ENCODE data around the gene FAM78A. TPM values are rescaled to one million over a fixed set of nuclear protein-coding genes. Genes with fewer than 3 reads are reported as not detected.

The FAM78A gene
- total and polyA plus RNA-seq, 2 of the 8 experiments (the other 6 are each of a cell fraction or from before 2014, with no cell fraction given), result 3.1 TPM

DNA sequence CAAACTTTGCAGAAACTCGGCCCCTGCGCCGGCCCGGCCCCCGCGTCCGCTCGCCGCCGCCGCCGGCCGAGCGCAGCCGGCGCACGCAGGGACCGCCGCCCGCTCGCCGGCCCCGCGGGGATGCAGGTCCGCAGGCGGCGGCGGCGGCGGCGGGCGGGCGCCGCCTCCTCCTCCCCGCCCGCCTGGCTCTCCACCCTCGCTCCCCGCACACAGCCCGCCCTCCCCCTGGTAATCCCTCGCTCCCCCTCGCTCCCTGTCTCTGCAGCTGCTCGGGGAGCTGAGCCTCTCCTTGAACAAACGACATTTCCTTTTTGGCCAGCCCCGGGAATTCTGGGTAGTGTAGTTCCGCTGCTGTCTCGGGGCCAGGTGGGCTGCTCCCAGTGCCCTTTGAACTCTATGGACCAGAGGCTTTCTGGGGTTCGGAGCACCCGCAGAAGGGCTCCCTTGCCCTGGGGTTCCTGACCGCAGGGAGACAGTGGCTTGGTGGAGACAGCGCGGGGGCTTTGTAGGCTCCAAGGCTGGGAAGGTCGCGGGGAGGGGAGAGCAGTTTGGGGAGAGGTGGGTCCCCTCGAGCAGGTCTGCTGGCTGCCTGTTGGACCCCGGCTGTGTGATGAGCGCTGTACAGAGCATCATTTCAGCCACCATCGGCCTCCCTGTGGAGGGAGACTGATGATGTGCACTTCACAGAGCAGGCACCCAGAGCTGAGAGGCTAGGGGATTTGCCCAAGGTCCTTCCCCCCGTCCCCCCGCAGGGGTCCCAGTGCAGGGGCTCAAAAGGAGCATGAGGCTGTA is 1.8 kb upstream of the FAM78A start (continued):
- TF ChIP-seq CBX5 (IDR thresholded peaks at IDR 0.05; ENCODE audit: low read depth, low read length) (no peak), TAF7 (optimal IDR thresholded peaks at IDR 0.05; ENCODE audit: borderline replicate concordance, low read depth, low read length) (no peak), SRF (IDR thresholded peaks at IDR 0.05; ENCODE audit: low read depth, low read length) (no peak), BCL11A (IDR thresholded peaks at IDR 0.05; ENCODE audit: low read depth in 2 of 2, low read length in 2 of 2) (no peak), BACH1 (IDR thresholded peaks at IDR 0.05; ENCODE audit: low read length) (no peak), RXRA (IDR thresholded peaks at IDR 0.05; ENCODE audit: insufficient read depth, low read depth, low read length) (no peak), CTBP2 (IDR thresholded peaks at IDR 0.05; ENCODE audit: borderline replicate concordance, insufficient read depth, insufficient read length, low read length) (no peak), SIX5 (IDR thresholded peaks at IDR 0.05; ENCODE audit: low read depth, low read length) (peak; percentile 58), SP2 (IDR thresholded peaks at IDR 0.05; ENCODE audit: low read length) (no peak), SP1 (IDR thresholded peaks at IDR 0.05; ENCODE audit: low read depth, low read length) (no peak)
- TF ChIP-seq, protein P1, sequence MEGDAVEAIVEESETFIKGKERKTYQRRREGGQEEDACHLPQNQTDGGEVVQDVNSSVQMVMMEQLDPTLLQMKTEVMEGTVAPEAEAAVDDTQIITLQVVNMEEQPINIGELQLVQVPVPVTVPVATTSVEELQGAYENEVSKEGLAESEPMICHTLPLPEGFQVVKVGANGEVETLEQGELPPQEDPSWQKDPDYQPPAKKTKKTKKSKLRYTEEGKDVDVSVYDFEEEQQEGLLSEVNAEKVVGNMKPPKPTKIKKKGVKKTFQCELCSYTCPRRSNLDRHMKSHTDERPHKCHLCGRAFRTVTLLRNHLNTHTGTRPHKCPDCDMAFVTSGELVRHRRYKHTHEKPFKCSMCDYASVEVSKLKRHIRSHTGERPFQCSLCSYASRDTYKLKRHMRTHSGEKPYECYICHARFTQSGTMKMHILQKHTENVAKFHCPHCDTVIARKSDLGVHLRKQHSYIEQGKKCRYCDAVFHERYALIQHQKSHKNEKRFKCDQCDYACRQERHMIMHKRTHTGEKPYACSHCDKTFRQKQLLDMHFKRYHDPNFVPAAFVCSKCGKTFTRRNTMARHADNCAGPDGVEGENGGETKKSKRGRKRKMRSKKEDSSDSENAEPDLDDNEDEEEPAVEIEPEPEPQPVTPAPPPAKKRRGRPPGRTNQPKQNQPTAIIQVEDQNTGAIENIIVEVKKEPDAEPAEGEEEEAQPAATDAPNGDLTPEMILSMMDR (IDR thresholded peaks at IDR 0.05; ENCODE audit: control extremely low read depth in 1 of 3, insufficient read depth in 1 of 3, low read depth in 1 of 3, low read length in 3 of 3), result no peak

Data from H1 (cell line).